Upper lobe of left lung (tissue), 4 donors: ENCODE measurements around the gene EBF3.

Source experiments
- CTCF ChIP-seq, 6 experiments: fragments of 450-650 bp in 4 of 6; fragments of 200-600 bp in 2 of 6; sonication (generic) in 2 of 6; IDR thresholded peaks; one replicate each; pipeline ENCODE4 v1.5.1; 2016 to 2019; ENCODE audit warnings: antibody characterized with exemption in 6 of 6
- POLR2AphosphoS5 ChIP-seq, 2 donors: sonication (generic); formaldehyde crosslinking; IDR thresholded peaks; one replicate each; pipeline ENCODE4 v1.5.1; 2017; ENCODE audit warnings: antibody characterized with exemption in 2 of 2

DNA sequence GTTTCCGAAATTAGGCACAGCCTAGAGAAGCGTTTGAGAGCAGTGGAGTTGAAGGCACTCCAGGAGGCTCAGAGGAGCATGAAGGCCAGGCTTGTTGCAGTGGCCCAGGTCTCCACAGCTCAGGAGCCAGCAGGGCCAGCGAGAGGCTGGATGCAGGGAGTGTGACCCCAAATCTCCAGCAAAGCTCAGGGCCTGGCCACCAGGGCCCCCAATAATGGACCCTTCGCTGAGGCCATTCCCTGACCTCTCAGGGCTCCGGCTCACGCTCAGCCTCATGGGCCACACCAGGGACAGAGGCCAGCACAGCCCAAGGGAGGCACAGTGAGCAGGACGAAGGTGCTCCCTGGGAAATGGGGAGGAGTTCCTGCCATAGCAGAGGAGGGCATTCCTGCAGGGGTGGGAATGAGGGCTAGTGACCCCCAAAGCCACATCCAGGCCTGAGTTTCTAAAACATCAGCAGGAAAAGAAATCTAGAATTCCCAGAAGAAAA is 47.5 kb downstream of the EBF3 start:
- no peak for TF ChIP-seq CTCF (IDR thresholded peaks at IDR 0.05)
- TF ChIP-seq POLR2AphosphoS5 (IDR thresholded peaks at IDR 0.05), result no peak
